SU-DHL-6 (cell line): ENCODE measurements around the gene TMCC1.

Experiments
- H2AFZ ChIP-seq: fragments of 200-600 bp; sonication (generic); 2 replicates; pipeline ENCODE4 v1.6.1; 2014; ENCODE audit warnings: low read depth, mild to moderate bottlenecking, moderate library complexity, mixed read lengths, antibody characterized with exemption, low read length; ENCODE audit not compliant: severe bottlenecking
- H3F3A ChIP-seq: fragments of 200-600 bp; shearing (Covaris generic); 2 replicates; pipeline ENCODE4 v1.6.0; 2016; ENCODE audit warnings: antibody characterized with exemption, mild to moderate bottlenecking; ENCODE audit not compliant: insufficient read depth
- H3K27ac ChIP-seq: fragments of 200-600 bp; sonication (generic); 2 replicates; pipeline ENCODE4 v1.5.1; 2016; ENCODE audit warnings: low read depth, mild to moderate bottlenecking, low read length, moderate library complexity, mixed read lengths
- H3K27me3 ChIP-seq: fragments of 200-600 bp; sonication (generic), shearing (Covaris generic); 2 replicates; pipeline ENCODE4 v1.6.0; 2014; ENCODE audit warnings: mild to moderate bottlenecking, low read length
- H3K36me3 ChIP-seq: fragments of 200-600 bp; sonication (generic); 2 replicates; pipeline ENCODE4 v1.6.1; 2014; ENCODE audit warnings: mild to moderate bottlenecking, low read length, mixed read lengths
- H3K4me2 ChIP-seq: fragments of 300-600, 200-600 bp; shearing (Covaris generic), sonication (generic); 2 replicates; pipeline ENCODE4 v1.6.0; 2014; ENCODE audit warnings: low read length, low read depth, mild to moderate bottlenecking; ENCODE audit not compliant: poor library complexity, severe bottlenecking
- H3K4me3 ChIP-seq: fragments of 200-600 bp; sonication (generic); 2 replicates; pipeline ENCODE4 v1.5.1; 2014; ENCODE audit warnings: antibody characterized with exemption, low read length, mild to moderate bottlenecking, mixed read lengths; ENCODE audit not compliant: insufficient read depth, poor library complexity, severe bottlenecking
- H3K79me2 ChIP-seq: fragments of 200-600 bp; sonication (generic); 2 replicates; pipeline ENCODE4 v1.6.1; 2014; ENCODE audit warnings: mild to moderate bottlenecking, low read length, moderate library complexity; ENCODE audit not compliant: insufficient read depth
- H3K9ac ChIP-seq: fragments of 200-600 bp; sonication (generic); 2 replicates; pipeline ENCODE4 v1.7.0; 2014; ENCODE audit warnings: mild to moderate bottlenecking, low read length
- H3K9me2 ChIP-seq: fragments of 200-600 bp; sonication (generic); replicated peaks from 2 replicates; pipeline ENCODE4 v1.6.1; 2014; ENCODE audit warnings: low read length; ENCODE audit not compliant: insufficient read depth
- H3K9me3 ChIP-seq: fragments of 200-600 bp; sonication (generic); 2 replicates; pipeline ENCODE4 v1.6.1; 2014; ENCODE audit warnings: low read length, mixed read lengths; ENCODE audit not compliant: insufficient read depth
- H4K20me1 ChIP-seq: fragments of 200-600 bp; sonication (generic); 2 replicates; pipeline ENCODE4 v1.6.1; 2014; ENCODE audit warnings: low read depth, mild to moderate bottlenecking, antibody characterized with exemption, low read length, moderate library complexity, mixed read lengths
- CTCF ChIP-seq: fragments of 200-600 bp; sonication (generic); IDR thresholded peaks from one replicate; pipeline ENCODE4 v1.5.1; 2017; ENCODE audit warnings: antibody characterized with exemption, mild to moderate bottlenecking, low read length, moderate library complexity; ENCODE audit not compliant: insufficient read depth, poor library complexity, severe bottlenecking
- EZH2phosphoT487 ChIP-seq: fragments of 200-600 bp; sonication (generic), shearing (Covaris generic); conservative IDR thresholded peaks from 2 replicates; pipeline ENCODE4 v1.6.1; 2018; ENCODE audit warnings: mild to moderate bottlenecking, antibody characterized with exemption, low read length, moderate library complexity, mixed read lengths

Gene TMCC1

GRCh38 chr3:129770604-129771003 lies 122.9 kb downstream of the TMCC1 start:
- Histone ChIP-seq H3K4me2 (no peak overlapping the region), H3K27ac (no peak overlapping the region), H3K4me3 (no peak overlapping the region), H3K79me2 (no peaks in the 10 kb centered on the region), H3K9me3 (no peaks in the 10 kb centered on the region), H3K9me2 (no peaks in the 10 kb centered on the region), H3F3A (no peaks in the 10 kb centered on the region), H3K27me3 (no peaks in the 10 kb centered on the region), H2AFZ (no peak overlapping the region), H3K36me3 (no peaks in the 10 kb centered on the region), H4K20me1 (no peaks in the 10 kb centered on the region; the same call in 1 of the 2 replicates), H3K9ac (no peak overlapping the region)
- TF ChIP-seq CTCF, result no peak
- no peak for TF ChIP-seq EZH2phosphoT487

DNA sequence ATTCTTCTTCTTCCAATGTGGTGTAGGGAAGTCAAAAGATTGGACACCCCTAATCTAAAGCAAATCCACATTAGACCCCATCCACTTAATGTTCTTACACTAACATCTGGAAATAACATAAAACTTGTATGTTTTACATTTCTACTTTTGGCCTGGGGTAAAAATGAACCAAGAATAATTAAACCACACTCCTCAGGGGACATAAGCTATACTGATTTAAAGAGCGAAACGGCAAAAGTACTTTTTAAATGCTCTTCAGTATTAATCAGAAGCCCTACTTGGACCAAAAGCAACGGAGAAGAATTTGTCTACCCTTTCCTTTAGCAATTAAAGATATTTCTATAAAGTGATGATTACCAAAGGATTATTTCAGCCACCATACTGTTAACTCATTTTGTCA lies 123.9 kb downstream of the TMCC1 start:
- no peak overlapping the region for H2AFZ ChIP-seq
- no peak overlapping the region for H3K9ac ChIP-seq
- no peaks in the 10 kb centered on the region for H3K36me3 ChIP-seq
- H3K9me2 ChIP-seq, result no peaks in the 10 kb centered on the region
- H3K27ac ChIP-seq, result no peak overlapping the region
- TF ChIP-seq CTCF, result no peak
- no peak for TF ChIP-seq EZH2phosphoT487
- H4K20me1 ChIP-seq, result no peaks in the 10 kb centered on the region; the same call in 1 of the 2 replicates
- H3K4me2 ChIP-seq, result no peak overlapping the region
- no peaks in the 10 kb centered on the region for H3K9me3 ChIP-seq
- no peaks in the 10 kb centered on the region for H3K27me3 ChIP-seq
- H3F3A ChIP-seq, result no peaks in the 10 kb centered on the region
- no peak overlapping the region for H3K4me3 ChIP-seq
- no peaks in the 10 kb centered on the region for H3K79me2 ChIP-seq

DNA sequence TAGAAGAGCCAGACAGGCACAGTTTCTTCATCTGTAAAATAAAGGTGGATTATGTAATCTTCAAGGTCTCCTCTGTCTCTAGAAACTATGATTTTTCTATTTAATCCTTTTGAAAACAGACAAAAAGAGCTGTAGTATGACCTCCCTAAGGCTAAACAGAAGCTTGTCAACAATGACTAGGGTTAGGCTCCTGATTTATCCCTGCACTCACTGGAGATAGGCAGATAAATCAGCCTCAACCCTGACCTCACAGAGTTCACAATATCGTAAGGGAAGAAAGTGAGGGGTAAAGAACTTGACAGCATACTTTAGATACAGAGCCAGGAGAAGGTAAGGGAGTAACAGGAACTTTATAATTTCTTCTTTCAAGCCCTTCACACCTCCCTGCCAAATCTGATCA lies 124.8 kb downstream of the TMCC1 start:
- Histone ChIP-seq H3K9me3 (no peaks in the 10 kb centered on the region), H3K27me3 (no peaks in the 10 kb centered on the region), H3K36me3 (no peaks in the 10 kb centered on the region), H3K9ac (no peak overlapping the region), H3K79me2 (no peaks in the 10 kb centered on the region), H3K4me3 (no peak overlapping the region), H4K20me1 (no peaks in the 10 kb centered on the region; the same call in 1 of the 2 replicates), H3K4me2 (no peak overlapping the region), H3K27ac (no peak overlapping the region), H3F3A (no peaks in the 10 kb centered on the region), H2AFZ (no peak overlapping the region), H3K9me2 (no peaks in the 10 kb centered on the region)
- TF ChIP-seq CTCF, result no peak
- TF ChIP-seq EZH2phosphoT487, result no peak

GRCh38 chr3:129766135-129766534 lies 127.4 kb downstream of the TMCC1 start:
- no peak overlapping the region for H3K9ac ChIP-seq
- no peak overlapping the region for H3K27ac ChIP-seq
- no peak overlapping the region for H3K4me2 ChIP-seq
- H3K79me2 ChIP-seq, result no peaks in the 10 kb centered on the region
- H4K20me1 ChIP-seq, result no peaks in the 10 kb centered on the region; the same call in 1 of the 2 replicates
- H3K4me3 ChIP-seq, result no peak overlapping the region
- no peaks in the 10 kb centered on the region for H3F3A ChIP-seq
- no peaks in the 10 kb centered on the region for H3K27me3 ChIP-seq
- no peak overlapping the region for H2AFZ ChIP-seq
- H3K9me2 ChIP-seq, result no peaks in the 10 kb centered on the region
- no peaks in the 10 kb centered on the region for H3K36me3 ChIP-seq
- no peak for TF ChIP-seq CTCF
- TF ChIP-seq EZH2phosphoT487, result no peak
- no peaks in the 10 kb centered on the region for H3K9me3 ChIP-seq
